Measurements from ENCODE around the gene ATP10B. TPM values are rescaled to one million over a fixed set of nuclear protein-coding genes. Genes with fewer than 3 reads are reported as not detected.
"Not testable (repeated sequence)": the region's sequence is repeated elsewhere in the genome, so short reads cannot be mapped to it uniquely, and the experiment has no call there.

ATP10B gene, protein sequence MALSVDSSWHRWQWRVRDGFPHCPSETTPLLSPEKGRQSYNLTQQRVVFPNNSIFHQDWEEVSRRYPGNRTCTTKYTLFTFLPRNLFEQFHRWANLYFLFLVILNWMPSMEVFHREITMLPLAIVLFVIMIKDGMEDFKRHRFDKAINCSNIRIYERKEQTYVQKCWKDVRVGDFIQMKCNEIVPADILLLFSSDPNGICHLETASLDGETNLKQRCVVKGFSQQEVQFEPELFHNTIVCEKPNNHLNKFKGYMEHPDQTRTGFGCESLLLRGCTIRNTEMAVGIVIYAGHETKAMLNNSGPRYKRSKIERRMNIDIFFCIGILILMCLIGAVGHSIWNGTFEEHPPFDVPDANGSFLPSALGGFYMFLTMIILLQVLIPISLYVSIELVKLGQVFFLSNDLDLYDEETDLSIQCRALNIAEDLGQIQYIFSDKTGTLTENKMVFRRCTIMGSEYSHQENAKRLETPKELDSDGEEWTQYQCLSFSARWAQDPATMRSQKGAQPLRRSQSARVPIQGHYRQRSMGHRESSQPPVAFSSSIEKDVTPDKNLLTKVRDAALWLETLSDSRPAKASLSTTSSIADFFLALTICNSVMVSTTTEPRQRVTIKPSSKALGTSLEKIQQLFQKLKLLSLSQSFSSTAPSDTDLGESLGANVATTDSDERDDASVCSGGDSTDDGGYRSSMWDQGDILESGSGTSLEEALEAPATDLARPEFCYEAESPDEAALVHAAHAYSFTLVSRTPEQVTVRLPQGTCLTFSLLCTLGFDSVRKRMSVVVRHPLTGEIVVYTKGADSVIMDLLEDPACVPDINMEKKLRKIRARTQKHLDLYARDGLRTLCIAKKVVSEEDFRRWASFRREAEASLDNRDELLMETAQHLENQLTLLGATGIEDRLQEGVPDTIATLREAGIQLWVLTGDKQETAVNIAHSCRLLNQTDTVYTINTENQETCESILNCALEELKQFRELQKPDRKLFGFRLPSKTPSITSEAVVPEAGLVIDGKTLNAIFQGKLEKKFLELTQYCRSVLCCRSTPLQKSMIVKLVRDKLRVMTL (N-terminal part only)
- not detected for polyA plus RNA-seq (2012; ENCODE audit: insufficient read depth, insufficient read length)

DNA sequence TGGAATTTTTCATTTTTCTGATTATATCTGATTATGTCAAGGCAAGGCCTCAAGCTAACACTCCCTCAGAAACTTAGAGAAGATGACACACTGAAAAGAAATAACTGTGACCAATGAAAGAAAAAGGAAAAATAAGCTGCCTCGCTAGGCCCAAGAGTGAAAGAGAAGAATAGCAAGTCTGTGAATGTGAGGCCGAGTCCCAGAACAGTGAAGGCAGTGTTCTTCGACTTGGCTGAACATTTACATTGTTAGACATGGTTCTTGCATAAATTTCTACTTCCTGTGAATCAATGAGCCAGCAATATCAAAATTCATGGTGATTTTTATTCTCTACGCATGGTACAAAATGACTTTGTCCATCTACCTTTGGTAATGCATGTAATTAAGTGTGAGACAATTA is at the start of gene ATP10B:
Gene ATP10B (minus strand): TSS at position 163 of the 400 bp plus-strand sequence. CDS start 164,137 bp downstream, outside the sequence.
- H3K4me3 ChIP-seq (ENCODE audit: low read length), result no peak within 1 kb of the TSS
- DNase-seq (ENCODE audit: low read depth, low spot score), result no peak

DNA sequence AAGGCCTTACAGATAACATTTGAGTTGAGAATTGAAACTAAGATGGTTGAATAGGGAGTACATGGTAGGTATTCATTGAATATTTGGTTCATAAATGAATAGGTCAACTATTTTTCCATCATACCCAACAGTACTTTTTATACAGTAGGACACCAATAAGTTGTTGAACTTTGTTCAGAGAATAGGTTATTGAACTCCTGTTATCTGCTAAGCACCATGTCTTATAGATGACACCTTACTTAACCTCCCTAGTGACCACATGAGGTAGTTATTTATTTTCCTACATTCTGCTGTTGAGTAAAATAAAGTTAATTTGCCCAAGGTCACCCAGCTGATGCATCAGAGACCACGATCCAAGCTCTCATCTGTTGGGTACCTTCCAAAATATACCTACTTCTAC is 49.6 kb upstream of the ATP10B start:
- no peak for DNase-seq (ENCODE audit: low read depth, low spot score)
- no peak overlapping the region for H3K4me3 ChIP-seq (ENCODE audit: low read length)

DNA sequence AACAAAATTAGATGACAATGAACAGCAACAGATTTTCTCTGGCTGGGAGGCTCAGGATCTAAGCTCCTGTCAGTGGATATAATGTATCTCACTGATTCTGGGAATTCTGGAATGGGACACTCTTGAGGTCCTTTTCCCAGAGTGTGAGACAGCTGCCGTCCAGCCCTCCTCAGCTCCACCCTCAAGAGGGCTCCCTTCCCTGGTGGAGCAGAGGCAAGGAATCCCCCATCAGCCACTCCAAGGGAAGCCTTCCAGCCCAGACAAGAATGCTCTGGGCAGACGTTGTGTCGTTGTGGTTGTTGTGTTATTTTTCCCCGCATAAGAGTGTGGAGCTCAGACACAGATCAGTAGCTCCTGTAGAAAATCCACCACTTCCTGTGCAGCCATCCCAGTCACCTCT is 47.7 kb upstream of the ATP10B start:
- DNase-seq (ENCODE audit: low read depth, low spot score), result no peak
- no peak overlapping the region for H3K4me3 ChIP-seq (ENCODE audit: low read length)

DNA sequence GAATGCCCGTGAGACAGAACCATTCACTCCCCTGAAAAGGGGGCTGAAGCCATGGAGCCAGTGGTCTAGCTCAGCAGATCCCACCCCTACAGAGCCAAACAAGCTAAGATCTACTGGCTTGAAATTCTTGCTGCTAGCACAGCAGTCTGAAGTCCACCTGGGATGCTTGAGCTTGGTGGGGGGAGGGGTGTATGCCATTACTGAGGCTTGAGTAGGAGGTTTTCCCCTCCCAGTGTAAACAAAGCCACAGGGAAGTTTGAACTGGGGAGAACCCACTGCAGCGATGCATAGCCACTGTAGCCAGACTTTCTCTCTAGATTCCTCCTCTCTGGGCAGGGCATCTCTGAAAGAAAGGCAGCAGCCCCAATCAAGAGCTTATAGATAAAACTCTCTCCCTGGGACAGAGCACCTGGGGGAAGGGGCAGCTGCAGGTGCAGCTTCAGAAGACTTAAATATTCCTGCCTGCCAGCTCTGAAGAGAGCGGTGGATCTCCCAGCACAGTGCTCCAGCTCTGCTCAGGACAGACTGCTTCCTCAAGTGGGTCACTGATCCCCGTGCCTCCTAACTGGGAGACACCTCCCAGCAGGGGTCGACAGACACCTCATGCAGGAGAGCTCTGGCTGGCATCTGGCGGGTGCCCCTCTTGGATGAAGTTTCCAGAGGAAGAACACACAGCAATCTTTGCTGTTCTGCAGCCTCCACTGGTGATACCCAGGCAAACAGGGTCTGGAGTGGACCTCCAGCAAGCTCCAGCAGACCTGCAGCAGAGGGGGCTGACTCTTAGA is 41.4 kb upstream of the ATP10B start:
- not testable (repeated sequence) for H3K4me3 ChIP-seq (ENCODE audit: low read length); DNase-seq (ENCODE audit: low read depth, low spot score)

DNA sequence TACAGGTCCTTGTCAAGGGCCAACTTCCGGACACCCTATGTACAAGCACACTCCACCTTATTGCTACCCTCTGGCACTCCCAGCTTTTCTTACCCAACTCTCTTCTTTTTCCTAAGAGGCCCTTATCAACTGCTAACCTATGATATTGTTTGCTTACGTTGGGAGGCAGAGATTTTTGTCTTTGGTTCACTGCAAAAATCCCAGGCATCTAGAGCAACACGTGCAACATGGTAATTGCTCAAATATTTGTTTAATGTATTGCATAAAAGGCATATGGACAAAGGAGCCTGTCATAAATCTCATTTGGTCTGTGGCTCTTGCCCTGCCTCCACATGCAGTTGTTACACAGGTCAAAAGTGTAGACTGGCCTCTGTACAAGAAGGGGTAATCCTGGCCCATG is 35.8 kb upstream of the ATP10B start:
- no peak for DNase-seq (ENCODE audit: low read depth, low spot score)
- no peak overlapping the region for H3K4me3 ChIP-seq (ENCODE audit: low read length)

DNA sequence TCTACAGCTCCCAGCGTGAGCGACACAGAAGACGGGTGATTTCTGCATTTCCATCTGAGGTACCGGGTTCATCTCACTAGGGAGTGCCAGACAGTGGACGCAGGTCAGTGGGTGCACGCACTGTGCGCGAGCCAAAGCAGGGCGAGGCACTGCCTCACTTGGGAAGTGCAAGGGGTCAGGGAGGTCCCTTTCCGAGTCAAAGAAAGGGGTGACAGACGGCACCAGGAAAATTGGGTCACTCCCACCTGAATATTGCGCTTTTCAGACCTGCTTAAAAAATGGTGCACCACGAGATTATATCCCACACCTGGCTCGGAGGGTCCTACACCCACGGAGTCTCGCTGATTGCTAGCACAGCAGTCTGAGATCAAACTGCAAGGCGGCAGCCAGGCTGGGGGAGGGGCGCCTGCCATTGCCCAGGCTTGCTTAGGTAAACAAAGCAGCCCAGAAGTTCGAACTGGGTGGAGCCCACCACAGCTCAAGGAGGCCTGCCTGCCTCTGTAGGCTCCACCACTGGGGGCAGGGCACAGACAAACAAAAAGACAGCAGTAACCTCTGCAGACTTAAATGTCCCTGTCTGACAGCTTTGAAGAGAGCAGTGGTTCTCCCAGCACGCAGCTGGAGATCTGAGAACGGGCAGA is 21.7 kb upstream of the ATP10B start:
- H3K4me3 ChIP-seq (ENCODE audit: low read length); DNase-seq (ENCODE audit: low read depth, low spot score): not testable (repeated sequence)

DNA sequence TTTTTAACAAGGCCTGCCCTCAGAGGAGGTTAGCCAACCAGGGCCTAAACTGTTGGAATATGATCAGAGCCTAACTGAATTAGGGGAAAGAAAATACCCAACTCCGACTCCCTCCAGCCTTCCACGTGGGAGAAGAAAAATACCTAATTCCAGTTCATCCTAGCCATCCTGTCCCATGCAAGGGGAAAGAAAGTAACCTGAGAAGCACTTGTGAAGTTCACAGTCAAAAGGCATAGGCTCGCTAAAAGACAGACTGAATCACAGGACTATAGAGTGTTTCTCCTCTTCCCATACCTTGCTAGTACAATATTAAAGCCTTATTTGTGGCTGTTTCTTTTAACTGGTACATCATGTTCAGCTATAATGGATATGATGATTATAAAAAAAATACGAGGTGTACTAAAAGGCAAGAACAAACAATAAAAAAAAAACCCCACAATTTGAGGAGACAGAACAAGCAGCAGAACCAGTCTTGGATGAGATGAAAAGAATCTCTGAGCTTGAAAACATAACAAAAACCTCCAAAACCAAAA is 18.0 kb upstream of the ATP10B start:
- DNase-seq (ENCODE audit: low read depth, low spot score), result no peak
- no peak overlapping the region for H3K4me3 ChIP-seq (ENCODE audit: low read length)

DNA sequence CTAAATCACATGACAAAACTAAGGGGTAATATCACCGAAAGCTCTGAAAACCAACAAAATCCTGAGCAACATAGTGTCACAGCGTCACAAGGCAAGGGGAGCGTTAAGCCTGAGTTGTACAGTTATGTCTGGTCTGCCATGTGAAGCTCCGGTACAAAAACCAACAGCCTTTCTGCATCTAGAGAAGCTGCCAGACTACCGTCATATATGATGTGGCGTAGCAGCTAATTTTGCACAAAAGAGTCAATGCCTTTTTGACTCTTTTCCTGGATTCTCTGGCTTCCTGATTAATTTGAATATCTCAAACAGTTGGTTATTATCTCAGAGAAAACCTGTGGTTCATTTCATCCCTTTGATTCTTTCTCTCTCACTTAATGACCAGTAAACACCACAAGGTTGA is 16.0 kb upstream of the ATP10B start:
- no peak for DNase-seq (ENCODE audit: low read depth, low spot score)
- no peak overlapping the region for H3K4me3 ChIP-seq (ENCODE audit: low read length)

DNA sequence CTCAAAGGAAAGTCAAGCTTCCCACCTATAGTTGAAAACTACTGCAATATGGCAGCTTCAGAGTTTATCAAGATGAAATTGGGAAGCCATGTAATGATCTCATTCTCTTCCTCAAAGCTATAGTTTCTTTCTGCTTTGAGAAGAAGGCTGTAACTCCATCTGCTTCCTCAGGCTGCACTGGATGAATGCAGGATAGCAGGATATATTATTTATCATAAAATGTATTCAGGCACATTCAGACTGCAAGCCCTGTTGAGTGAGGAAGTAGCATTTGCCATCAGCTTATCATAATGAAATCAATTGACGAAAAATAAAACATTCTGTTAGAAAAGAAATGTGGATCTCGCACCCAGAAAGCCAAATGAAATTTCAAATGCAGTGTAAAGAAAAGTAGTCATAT is 560 bp downstream of the ATP10B start:
- no peak for DNase-seq (ENCODE audit: low read depth, low spot score)
- no peak overlapping the region for H3K4me3 ChIP-seq (ENCODE audit: low read length)

DNA sequence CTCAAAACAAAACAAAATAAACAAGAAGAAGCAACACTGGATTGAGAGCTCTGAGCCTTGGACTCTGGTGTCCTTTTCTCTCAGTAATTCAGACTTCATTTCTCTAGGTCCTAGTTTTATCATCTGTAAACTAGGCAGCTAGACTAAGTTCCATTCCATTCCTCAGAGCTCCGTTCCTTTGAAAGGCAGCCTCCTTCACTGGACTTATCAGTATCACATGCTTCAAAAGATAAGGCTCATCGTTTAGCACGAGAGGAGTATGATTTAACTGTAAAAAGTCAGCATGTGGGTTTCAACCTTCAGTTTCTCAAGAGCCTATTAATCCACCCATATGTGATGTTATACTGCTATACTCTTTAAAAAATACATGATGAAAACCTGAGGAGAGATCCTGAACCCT is 1.6 kb downstream of the ATP10B start:
- DNase-seq (ENCODE audit: low read depth, low spot score), result no peak
- no peak overlapping the region for H3K4me3 ChIP-seq (ENCODE audit: low read length)

DNA sequence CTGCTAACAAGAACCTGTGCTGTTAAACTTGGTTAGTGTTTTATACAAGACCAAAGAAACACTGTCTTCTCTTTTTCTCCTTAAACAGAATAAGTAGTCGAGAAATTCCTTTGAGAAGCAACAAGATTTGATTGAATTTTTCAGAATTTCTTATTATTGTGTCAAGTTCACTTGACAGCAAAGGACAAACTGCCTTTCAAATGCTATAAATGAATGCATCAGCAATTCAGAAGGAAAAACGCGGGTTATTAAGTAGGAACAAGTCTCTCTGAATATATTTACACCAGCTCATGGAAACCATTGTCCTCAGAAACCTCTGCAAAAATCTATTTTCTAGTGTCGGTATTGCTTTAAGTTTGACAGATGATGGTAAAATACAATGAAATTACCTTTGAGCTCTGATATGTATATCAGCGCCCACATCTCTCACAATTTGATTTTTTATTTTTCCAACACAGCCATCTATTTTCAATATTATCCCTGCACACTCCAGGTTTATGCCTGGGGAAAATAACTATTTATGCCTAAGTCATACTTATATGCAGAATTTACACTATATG is 4.4 kb downstream of the ATP10B start:
- no peak for DNase-seq (ENCODE audit: low read depth, low spot score)
- no peak overlapping the region for H3K4me3 ChIP-seq (ENCODE audit: low read length)

DNA sequence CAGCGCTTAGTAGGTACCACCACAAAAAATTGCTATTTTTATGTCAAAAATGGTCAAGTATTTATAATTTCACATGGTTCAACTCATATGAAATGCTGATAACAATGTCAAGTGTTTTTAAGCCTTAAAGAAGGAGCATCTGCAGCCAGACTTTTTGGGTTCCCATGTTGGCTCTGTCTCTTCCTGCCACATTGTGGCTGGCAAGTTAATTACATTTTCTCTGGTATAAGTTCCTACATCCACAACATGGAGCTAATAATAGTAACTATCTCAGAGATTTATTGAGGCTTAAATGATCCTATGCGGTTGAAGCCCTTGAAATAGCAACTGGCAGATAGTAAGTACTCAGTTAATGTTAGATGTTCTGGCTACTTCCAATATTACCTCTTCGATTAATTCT is 5.4 kb downstream of the ATP10B start:
- DNase-seq (ENCODE audit: low read depth, low spot score), result no peak
- no peak overlapping the region for H3K4me3 ChIP-seq (ENCODE audit: low read length)

DNA sequence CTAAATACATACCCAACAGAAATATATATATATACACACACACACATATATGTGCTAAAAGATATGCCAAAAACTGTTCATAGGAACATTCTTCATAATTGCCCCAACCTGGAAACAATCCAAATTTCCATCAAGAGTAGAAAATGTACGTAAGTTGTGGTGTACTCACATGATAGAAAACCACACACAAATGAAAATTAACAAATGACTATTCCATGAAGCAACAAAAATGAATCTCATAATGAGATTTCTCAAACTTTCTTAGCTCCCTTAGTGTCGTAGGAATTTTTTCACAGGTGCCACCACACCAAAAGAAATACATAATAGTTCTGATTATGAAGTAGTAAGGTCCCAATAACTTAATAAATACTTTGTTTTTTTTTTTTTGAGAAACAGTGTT is 7.8 kb downstream of the ATP10B start:
- no peak overlapping the region for H3K4me3 ChIP-seq (ENCODE audit: low read length)
- DNase-seq (ENCODE audit: low read depth, low spot score), result no peak

DNA sequence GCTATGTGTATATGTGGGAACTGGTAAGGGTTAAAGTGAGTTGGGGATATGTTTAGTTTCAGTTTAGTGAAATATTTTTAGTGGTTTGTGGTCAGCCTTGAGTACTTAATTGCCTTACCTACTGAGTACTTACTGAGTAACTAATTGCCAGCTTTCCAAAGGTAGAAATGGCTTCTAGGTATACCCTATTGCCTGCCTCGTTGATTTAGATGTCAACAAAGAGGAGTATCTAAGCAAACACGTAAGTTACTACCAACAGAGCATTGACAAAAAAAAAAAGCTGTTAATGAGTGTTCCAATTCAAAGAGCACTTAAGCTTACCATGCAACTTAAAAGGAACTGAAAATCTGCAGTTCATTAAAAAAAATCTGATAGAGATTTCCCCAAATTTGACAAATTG is 8.8 kb downstream of the ATP10B start:
- peak; percentile 3 for DNase-seq (ENCODE audit: low read depth, low spot score)
- H3K4me3 ChIP-seq (ENCODE audit: low read length), result no peak overlapping the region

DNA sequence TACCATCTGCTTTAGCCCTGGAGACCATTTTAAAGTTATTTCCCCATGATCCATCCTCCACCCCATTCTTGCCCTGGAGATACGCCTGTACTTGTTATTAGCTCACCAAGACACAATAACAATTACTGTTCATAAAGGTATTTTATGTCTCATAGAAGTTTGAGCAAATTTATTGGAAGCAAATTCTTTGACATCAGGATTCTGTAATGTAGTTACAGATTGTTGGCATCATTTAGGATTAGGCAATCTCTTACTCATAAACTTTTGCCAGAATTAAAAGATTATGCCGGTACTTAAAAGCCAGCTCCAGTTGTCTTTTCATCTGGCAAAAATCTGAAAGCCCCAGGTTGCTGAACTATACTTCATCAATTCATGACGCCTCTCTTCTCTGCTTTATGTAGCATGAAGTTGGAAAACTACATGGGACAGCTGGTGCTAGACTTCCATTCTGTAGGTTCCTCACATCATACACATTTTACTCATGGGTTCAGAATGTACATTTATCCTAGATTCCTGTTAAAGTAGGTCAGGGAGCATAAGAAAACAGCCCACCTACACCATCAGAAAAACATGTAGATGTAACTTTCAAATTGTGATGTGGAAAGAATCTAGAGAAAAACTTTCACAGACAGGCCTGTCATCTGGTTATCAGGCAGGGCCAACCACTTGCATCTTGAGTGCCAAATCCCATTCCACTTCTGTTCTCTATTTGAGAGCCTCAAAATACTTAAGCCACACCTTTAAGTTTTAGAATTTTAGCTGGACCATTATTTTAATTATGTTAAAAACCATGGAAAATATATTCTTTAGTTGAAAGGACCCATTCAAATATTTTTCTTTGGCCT is 14.0 kb downstream of the ATP10B start:
- no peak for DNase-seq (ENCODE audit: low read depth, low spot score)
- no peak overlapping the region for H3K4me3 ChIP-seq (ENCODE audit: low read length)

DNA sequence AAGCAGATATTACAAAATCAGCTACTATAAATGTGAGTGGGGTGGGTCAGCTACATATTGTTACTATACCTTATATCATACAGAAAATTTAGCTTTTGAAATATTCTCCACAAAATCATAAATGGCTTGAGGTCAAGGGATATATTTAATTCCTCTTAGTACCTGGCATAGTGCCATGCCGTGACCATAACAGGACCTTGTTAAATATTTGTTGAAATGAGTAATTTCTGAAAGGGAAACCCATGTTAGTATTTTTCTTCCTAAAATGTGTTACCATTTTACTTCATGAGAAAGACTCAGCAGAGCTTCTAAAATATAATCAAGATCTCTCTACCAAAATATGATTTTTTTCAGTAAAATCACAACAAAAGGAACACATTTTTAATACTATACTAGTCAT is 14.8 kb downstream of the ATP10B start:
- DNase-seq (ENCODE audit: low read depth, low spot score), result no peak
- H3K4me3 ChIP-seq (ENCODE audit: low read length), result no peak overlapping the region

DNA sequence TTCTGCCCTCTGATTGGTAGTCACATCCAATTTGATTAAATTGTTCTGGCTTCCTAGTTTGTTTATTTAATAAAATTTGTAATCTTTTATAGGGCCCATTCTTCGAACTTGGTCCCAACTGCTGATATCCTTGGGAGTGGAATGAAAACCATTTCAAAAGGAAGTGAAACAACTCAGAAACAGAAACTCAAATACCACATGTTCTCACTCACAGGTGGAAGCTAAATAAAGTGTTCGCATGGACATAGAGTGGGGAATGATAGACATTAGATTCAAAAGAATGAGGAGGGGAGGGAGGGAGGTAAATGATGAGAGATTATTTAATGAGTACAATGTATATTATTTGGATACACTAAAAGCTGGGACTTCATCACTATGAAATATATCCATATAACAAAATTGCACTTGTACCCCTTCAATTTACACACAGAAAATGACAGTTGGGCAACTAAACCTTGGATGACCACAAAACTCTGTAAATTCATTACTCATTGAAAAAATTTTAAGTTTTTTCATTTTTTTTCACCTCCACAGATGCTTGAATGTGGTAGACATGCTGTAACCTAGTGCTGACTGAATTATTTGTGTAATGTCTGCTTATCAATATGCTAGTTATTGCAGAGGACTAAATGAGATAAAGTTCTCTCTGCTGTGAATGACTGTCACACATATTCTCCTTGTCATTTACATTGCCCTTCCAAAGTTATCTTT is 16.0 kb downstream of the ATP10B start:
- DNase-seq (ENCODE audit: low read depth, low spot score), result no peak
- no peak overlapping the region for H3K4me3 ChIP-seq (ENCODE audit: low read length)
